Liver (tissue), 9 donors: Measurements from ENCODE around the gene SLC6A7. TPM values are rescaled to one million over a fixed set of nuclear protein-coding genes. Genes with fewer than 3 reads are reported as not detected.

Source experiments
- DNase-seq: peaks from one replicate; pipeline ENCODE4 v3.0.0-alpha.2; 2017; ENCODE audit warnings: low spot score
- H3K27ac ChIP-seq, 2 donors: one replicate each; pipeline ENCODE4 v1.7.0; 2013; ENCODE audit warnings: inconsistent platforms in 2 of 2, low read length in 2 of 2, control low read depth in 1 of 2, low read depth in 1 of 2, mild to moderate bottlenecking in 1 of 2
- H3K27me3 ChIP-seq, 4 donors: one replicate each; pipeline versions ENCODE4 v1.6.1 to v1.7.0; 2013; ENCODE audit warnings: low read length in 3 of 4, inconsistent platforms in 1 of 4, mild to moderate bottlenecking in 1 of 4, moderate library complexity in 1 of 4; ENCODE audit not compliant: control insufficient read depth in 4 of 4, insufficient read depth in 4 of 4
- H3K36me3 ChIP-seq, 4 donors: one replicate each; pipeline versions ENCODE4 v1.6.1 to v1.7.0; 2013; ENCODE audit warnings: low read length in 3 of 4, mild to moderate bottlenecking in 3 of 4, low read depth in 1 of 4, moderate library complexity in 1 of 4; ENCODE audit not compliant: control insufficient read depth in 4 of 4, insufficient read depth in 3 of 4
- H3K4me1 ChIP-seq, 4 donors: one replicate each; pipeline versions ENCODE4 v1.6.1 to v1.7.0; 2013; ENCODE audit warnings: low read length in 3 of 4, mild to moderate bottlenecking in 3 of 4, moderate library complexity in 1 of 4; ENCODE audit not compliant: control insufficient read depth in 4 of 4, insufficient read depth in 4 of 4
- H3K4me3 ChIP-seq, 3 donors: one replicate each; pipeline versions ENCODE4 v1.6.1 to v1.7.0; 2013; ENCODE audit warnings: low read length in 3 of 3, control low read depth in 1 of 3, low read depth in 1 of 3, mild to moderate bottlenecking in 1 of 3
- H3K9ac ChIP-seq, 2 donors: one replicate each; pipeline ENCODE4 v1.7.0; 2013; ENCODE audit warnings: low read length in 2 of 2, mild to moderate bottlenecking in 2 of 2, moderate library complexity in 2 of 2, control low read depth in 1 of 2, low read depth in 1 of 2
- H3K9me3 ChIP-seq, 4 donors: one replicate each; pipeline versions ENCODE4 v1.6.1 to v1.7.0; 2013; ENCODE audit warnings: low read length in 3 of 4; ENCODE audit not compliant: control insufficient read depth in 4 of 4
- ATF3 ChIP-seq: IDR thresholded peaks from 2 replicates; pipeline ENCODE4 v1.6.1; 2016; ENCODE audit warnings: antibody characterized with exemption
- CTCF ChIP-seq: fragments of 150-350 bp; IDR thresholded peaks from 2 replicates; pipeline ENCODE4 v1.5.1; 2017; ENCODE audit warnings: improper control_type of control experiment, low read depth, low read length; ENCODE audit not compliant: missing input control
- EGR1 ChIP-seq, 2 donors: IDR thresholded peaks; 2 replicates each; pipeline ENCODE4 v1.6.1; 2016 to 2018; ENCODE audit warnings: antibody characterized with exemption in 2 of 2, low read depth in 2 of 2
- FOXA1 ChIP-seq: IDR thresholded peaks from 2 replicates; pipeline ENCODE4 v1.6.1; 2016; ENCODE audit warnings: antibody characterized with exemption
- FOXA2 ChIP-seq: IDR thresholded peaks from 2 replicates; pipeline ENCODE4 v1.6.1; 2016; ENCODE audit warnings: antibody characterized with exemption
- GABPA ChIP-seq, 2 donors: IDR thresholded peaks in 1 of 2; conservative IDR thresholded peaks in 1 of 2; 2 replicates each; pipeline ENCODE4 v1.6.1; 2016; ENCODE audit warnings: antibody characterized with exemption in 2 of 2, mild to moderate bottlenecking in 1 of 2, moderate library complexity in 1 of 2
- HNF4A ChIP-seq, 2 donors: conservative IDR thresholded peaks; 2 replicates each; pipeline ENCODE4 v1.6.1; 2016; ENCODE audit warnings: antibody characterized with exemption in 2 of 2, mild to moderate bottlenecking in 2 of 2
- HNF4G ChIP-seq: IDR thresholded peaks from 2 replicates; pipeline ENCODE4 v1.6.1; 2016; ENCODE audit warnings: antibody characterized with exemption
- JUND ChIP-seq, 2 donors: IDR thresholded peaks; 2 replicates each; pipeline ENCODE4 v1.6.1; 2016; ENCODE audit warnings: antibody characterized with exemption in 2 of 2
- MAX ChIP-seq: IDR thresholded peaks from 2 replicates; pipeline ENCODE4 v1.6.1; 2016; ENCODE audit warnings: antibody characterized with exemption
- NR2F2 ChIP-seq: IDR thresholded peaks from 2 replicates; pipeline ENCODE4 v1.6.1; 2016; ENCODE audit warnings: antibody characterized with exemption
- RAD21 ChIP-seq, 2 donors: IDR thresholded peaks; 2 replicates each; pipeline ENCODE4 v1.6.1; 2016; ENCODE audit warnings: antibody characterized with exemption in 2 of 2, mild to moderate bottlenecking in 2 of 2
- REST ChIP-seq: IDR thresholded peaks from 2 replicates; pipeline ENCODE4 v1.6.1; 2016; ENCODE audit warnings: antibody characterized with exemption, mild to moderate bottlenecking
- RXRA ChIP-seq, 2 donors: IDR thresholded peaks; 2 replicates each; pipeline ENCODE4 v1.6.1; 2017 to 2018; ENCODE audit warnings: antibody characterized with exemption in 2 of 2, mild to moderate bottlenecking in 1 of 2
- SP1 ChIP-seq: IDR thresholded peaks from 2 replicates; pipeline ENCODE4 v1.6.1; 2018; ENCODE audit warnings: antibody characterized with exemption, mild to moderate bottlenecking
- YY1 ChIP-seq: IDR thresholded peaks from 2 replicates; pipeline ENCODE4 v1.6.1; 2016; ENCODE audit warnings: antibody characterized with exemption, mild to moderate bottlenecking
- ZBTB33 ChIP-seq: IDR thresholded peaks from 2 replicates; pipeline ENCODE4 v1.6.1; 2016; ENCODE audit warnings: antibody characterized with exemption
- WGBS: extraction: QIAGEN DNeasy Blood & Tissue Kit; methylation state at CpG from one replicate; pipeline ENCODE4 v1.1.7; 2013; 5-methylcytosine and 5-hydroxymethylcytosine counted together
- polyA plus RNA-seq, 2 donors: library from polyadenylated mRNA; stranded (reverse) in 1 of 2; unstranded in 1 of 2; fragments of 200-250 nt in 1 of 2; fragments of >200 nt in 1 of 2; fragmentation: Nextera tagmentation in 1 of 2; extraction: Ambion mirVana in 1 of 2; gene quantifications; one replicate each; pipeline versions ENCODE4 v1.2.1 to v1.2.3, GENCODE V29; 2013 to 2015
- total RNA-seq, 2 donors: library from RNA; depleted of rRNA; stranded (reverse); fragments of >200 nt; gene quantifications; one replicate each; pipeline ENCODE4 v1.2.3, GENCODE V29; 2014
- donor health status: healthy.
- donor health status: healthy.
- donor health status: healthy.
- donor health status: healthy.
- donor health status: healthy.

SLC6A7 gene
- total and polyA plus RNA-seq, 4 donors, result not detected

- Histone ChIP-seq H3K36me3 (no peaks in the 10 kb centered on the region), H3K9ac (no peak overlapping the region), H3K27me3 (no peaks in the 10 kb centered on the region), H3K27ac (no peak overlapping the region), H3K4me1 (no peaks in the 10 kb centered on the region), H3K4me3 (no peak overlapping the region), H3K9me3 (no peaks in the 10 kb centered on the region)
- no peak for DNase-seq
- WGBS, result 88% methylated on average over 6 of the region's 6 CpGs
- no peak for TF ChIP-seq YY1
- TF ChIP-seq NR2F2, result peak; percentile 76
Observed at GRCh38 chr5:150255659-150256409, 66.0 kb downstream of the SLC6A7 start.

GRCh38 chr5:150256410-150257064 is 66.7 kb downstream of the SLC6A7 start:
- Histone ChIP-seq H3K4me3 (no peak overlapping the region), H3K36me3 (no peaks in the 10 kb centered on the region), H3K9me3 (no peaks in the 10 kb centered on the region), H3K9ac (no peak overlapping the region), H3K4me1 (no peaks in the 10 kb centered on the region), H3K27ac (no peak overlapping the region), H3K27me3 (no peaks in the 10 kb centered on the region)
- DNase-seq, result no peak
- TF ChIP-seq JUND (IDR thresholded peaks at IDR 0.05) (no peak), CTCF (no peak), ATF3 (no peak), ZBTB33 (no peak), FOXA1 (no peak), REST (no peak), MAX (no peak), NR2F2 (no peak), SP1 (no peak), HNF4A (conservative IDR thresholded peaks at IDR 0.05) (no peak), HNF4G (no peak), GABPA (IDR thresholded peaks at IDR 0.05 in 1 of 2, conservative IDR thresholded peaks at IDR 0.05 in 1 of 2) (no peak), RXRA (IDR thresholded peaks at IDR 0.05) (no peak), FOXA2 (no peak), EGR1 (IDR thresholded peaks at IDR 0.05; ENCODE audit: low read depth in 2 of 2) (no peak), RAD21 (IDR thresholded peaks at IDR 0.05) (no peak)
- WGBS, result 84% methylated on average over 12 of the region's 12 CpGs
